Measurements from ENCODE around the gene AGMO. TPM values are rescaled to one million over a fixed set of nuclear protein-coding genes. Genes with fewer than 3 reads are reported as not detected.

Gene AGMO
- total RNA-seq, 1 donor = 0.18 TPM

GRCh38 chr7:15440482-15440881, 121.3 kb downstream of the AGMO start:
- TF ChIP-seq CTCF (IDR thresholded peaks at IDR 0.05; ENCODE audit: insufficient read depth, low read length) = no peak
- no peak for DNase-seq (ENCODE audit: low read depth)
- no peak overlapping the region for H3K4me3 ChIP-seq (ENCODE audit: low read depth, low read length)

- no peak overlapping the region for H3K4me3 ChIP-seq (ENCODE audit: low read depth, low read length)
- no peak for DNase-seq (ENCODE audit: low read depth)
- no peak for TF ChIP-seq CTCF (IDR thresholded peaks at IDR 0.05; ENCODE audit: insufficient read depth, low read length)
Observed at GRCh38 chr7:15439853-15440252, 122.0 kb downstream of the AGMO start.

GRCh38 chr7:15433151-15433550, 128.7 kb downstream of the AGMO start:
- DNase-seq (ENCODE audit: low read depth) = no peak
- TF ChIP-seq CTCF (IDR thresholded peaks at IDR 0.05; ENCODE audit: insufficient read depth, low read length) = no peak
- H3K4me3 ChIP-seq (ENCODE audit: low read depth, low read length) = no peak overlapping the region

- no peak overlapping the region for H3K4me3 ChIP-seq (ENCODE audit: low read depth, low read length)
- no peak for DNase-seq (ENCODE audit: low read depth)
- no peak for TF ChIP-seq CTCF (IDR thresholded peaks at IDR 0.05; ENCODE audit: insufficient read depth, low read length)
Observed at GRCh38 chr7:15430911-15431310, 130.9 kb downstream of the AGMO start.

- no peak for TF ChIP-seq CTCF (IDR thresholded peaks at IDR 0.05; ENCODE audit: insufficient read depth, low read length)
- no peak overlapping the region for H3K4me3 ChIP-seq (ENCODE audit: low read depth, low read length)
- DNase-seq (ENCODE audit: low read depth) = no peak
Observed at GRCh38 chr7:15430191-15430590, 131.6 kb downstream of the AGMO start.

GRCh38 chr7:15424468-15424867, 137.3 kb downstream of the AGMO start:
- no peak overlapping the region for H3K4me3 ChIP-seq (ENCODE audit: low read depth, low read length)
- TF ChIP-seq CTCF (IDR thresholded peaks at IDR 0.05; ENCODE audit: insufficient read depth, low read length) = no peak
- DNase-seq (ENCODE audit: low read depth) = no peak

GRCh38 chr7:15419596-15419995, 142.2 kb downstream of the AGMO start:
- no peak overlapping the region for H3K4me3 ChIP-seq (ENCODE audit: low read depth, low read length)
- no peak for DNase-seq (ENCODE audit: low read depth)
- TF ChIP-seq CTCF (IDR thresholded peaks at IDR 0.05; ENCODE audit: insufficient read depth, low read length) = no peak

All from fibroblast of the aortic adventitia (primary cell).